HepG2 (cell line): Measurements from ENCODE around the gene RNH1. TPM values are rescaled to one million over a fixed set of nuclear protein-coding genes. Genes with fewer than 3 reads are reported as not detected.
A peak's percentile ranks its signal among the peaks of the same experiment; 100 is the strongest.

ENCODE experiments used
- CEBPG ChIP-seq: IDR thresholded peaks from 2 replicates; pipeline ENCODE4 v1.6.1; 2016
- CEBPZ ChIP-seq: IDR thresholded peaks from 2 replicates; pipeline ENCODE4 v1.6.1; 2012; ENCODE audit warnings: low read length, improper control_type of control experiment
- KAT7 ChIP-seq: IDR thresholded peaks from 2 replicates; pipeline ENCODE4 v1.6.1; 2018; ENCODE audit warnings: borderline replicate concordance, missing compliant biosample characterization
- MAFG ChIP-seq: sonication (generic); formaldehyde crosslinking; IDR thresholded peaks from 2 replicates; pipeline ENCODE4 v1.5.1; 2020; ENCODE audit warnings: mild to moderate bottlenecking, missing genetic modification reagents
- MEF2D ChIP-seq: sonication (generic); formaldehyde crosslinking; IDR thresholded peaks from 2 replicates; pipeline ENCODE4 v1.5.1; 2020; ENCODE audit warnings: mild to moderate bottlenecking, missing genetic modification reagents
- PBX3 ChIP-seq: sonication (generic); formaldehyde crosslinking; IDR thresholded peaks from 2 replicates; pipeline ENCODE4 v1.8.1; 2023; ENCODE audit warnings: missing genetic modification reagents, inconsistent platforms, borderline replicate concordance
- PCBP2 ChIP-seq: fragments of 200-400 bp; formaldehyde crosslinking; optimal IDR thresholded peaks from 2 replicates; pipeline ENCODE3; 2018; ENCODE audit warnings: low read length, low read depth; ENCODE audit not compliant: poor library complexity, severe bottlenecking
- SKIL ChIP-seq: sonication (generic); formaldehyde crosslinking; IDR thresholded peaks from 2 replicates; pipeline ENCODE4 v1.8.0; 2022; ENCODE audit warnings: missing genetic modification reagents, mild to moderate bottlenecking, moderate library complexity, borderline replicate concordance
- ZBTB33 ChIP-seq: sonication (generic); formaldehyde crosslinking; IDR thresholded peaks from 2 replicates; pipeline ENCODE4 v1.4.0; 2020; ENCODE audit warnings: missing genetic modification reagents
- ZBTB44 ChIP-seq: sonication (generic); formaldehyde crosslinking; IDR thresholded peaks from 2 replicates; pipeline ENCODE4 v1.4.0; 2020; ENCODE audit warnings: missing genetic modification reagents
- ZHX1 ChIP-seq: sonication (generic); formaldehyde crosslinking; IDR thresholded peaks from 2 replicates; pipeline ENCODE4 v1.8.1; 2022; ENCODE audit warnings: low read depth, mild to moderate bottlenecking, missing genetic modification reagents
- ZNF350 ChIP-seq: sonication (generic); formaldehyde crosslinking; IDR thresholded peaks from 2 replicates; pipeline ENCODE4 v1.4.0; 2020; ENCODE audit warnings: mild to moderate bottlenecking, low read depth, missing genetic modification reagents, borderline replicate concordance
- ZNF720 ChIP-seq: sonication (generic); formaldehyde crosslinking; IDR thresholded peaks from 2 replicates; pipeline ENCODE4 v1.4.0; 2020; ENCODE audit warnings: missing genetic modification reagents
- polyA plus RNA-seq, 8 experiments: library from polyadenylated mRNA; depleted of rRNA in 3 of 8; stranded (reverse) in 7 of 8; unstranded in 1 of 8; fragments of >200 nt; fragmentation: Illumina TruSeq in 4 of 8; extraction: Trizol in 4 of 8; gene quantifications; 2 replicates each; pipeline versions ENCODE4 v1.2.1 to v1.2.3, GENCODE V29; 2011 to 2016; ENCODE audit warnings: low read depth in 4 of 8, missing spikeins in 1 of 8, mixed read lengths in 1 of 8; ENCODE audit not compliant: insufficient read depth in 1 of 8
- total RNA-seq, 5 experiments: library from RNA; depleted of rRNA; stranded (reverse); fragments of >200 nt; fragmentation: Illumina TruSeq; extraction: Trizol; gene quantifications; 2 replicates each; pipeline ENCODE4 v1.2.3, GENCODE V29; 2016; ENCODE audit warnings: low read depth in 1 of 5

The RNH1 gene
- total and polyA plus RNA-seq, 2 of the 13 experiments (the other 11 are each of a cell fraction or from before 2014, with no cell fraction given), result 36.0 to 74.1 TPM

- TF ChIP-seq CEBPZ (no peak), ZNF350 (no peak), ZNF720 (CRISPR knock-in tag) (no peak), PBX3 (CRISPR knock-in tag) (no peak), PCBP2 (no peak), SKIL (CRISPR knock-in tag) (no peak), KAT7 (CRISPR knock-in tag) (no peak), ZBTB44 (CRISPR knock-in tag) (no peak), CEBPG (CRISPR knock-in tag) (no peak), ZHX1 (CRISPR knock-in tag) (no peak), MEF2D (CRISPR knock-in tag) (0 out of 2 replicates have a peak, but pooled peaks have one; percentile 0), MAFG (no peak), ZBTB33 (no peak)
These were observed at the start of gene RNH1 (continued) for GRCh38 chr11:506995-507726.
